AG10803 (cell line): ENCODE measurements around the gene NRARP.
"Not testable (repeated sequence)": the region's sequence is repeated elsewhere in the genome, so short reads cannot be mapped to it uniquely, and the experiment has no call there.

ENCODE experiments used
- DNase-seq: peaks from one replicate; pipeline ENCODE4 v3.0.0; 2010; ENCODE audit warnings: low read depth
- H3K4me3 ChIP-seq: 2 replicates; pipeline ENCODE4 v1.5.1; 2011; ENCODE audit warnings: mild to moderate bottlenecking, low read length, control low read depth
- CTCF ChIP-seq: conservative IDR thresholded peaks from 2 replicates; pipeline ENCODE4 v1.5.1; 2011; ENCODE audit warnings: mild to moderate bottlenecking, low read length, control low read depth, inconsistent platforms

NRARP gene

DNA sequence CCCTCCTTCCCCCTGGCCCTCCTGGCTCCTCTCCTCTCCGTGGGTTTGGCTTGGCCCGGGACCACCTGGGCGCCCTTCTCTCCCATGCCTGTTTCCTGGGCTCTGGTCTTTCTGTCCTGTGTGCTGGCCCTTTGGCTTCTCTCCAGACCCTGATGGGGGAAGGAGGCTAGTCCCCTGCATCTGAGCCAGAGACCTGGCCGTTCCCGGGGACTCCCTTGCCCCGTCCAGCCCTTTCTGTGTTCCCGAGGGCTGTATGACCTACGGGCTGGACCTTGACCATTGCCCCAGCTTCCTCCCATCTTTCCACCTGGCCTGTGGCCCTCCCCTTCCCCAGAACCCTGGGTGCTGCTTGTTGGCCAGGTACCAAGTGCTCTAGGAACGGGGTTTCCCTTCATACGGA lies 38.6 kb downstream of the NRARP start:
- no peak overlapping the region for H3K4me3 ChIP-seq
- TF ChIP-seq CTCF: no peak
- no peak for DNase-seq

DNA sequence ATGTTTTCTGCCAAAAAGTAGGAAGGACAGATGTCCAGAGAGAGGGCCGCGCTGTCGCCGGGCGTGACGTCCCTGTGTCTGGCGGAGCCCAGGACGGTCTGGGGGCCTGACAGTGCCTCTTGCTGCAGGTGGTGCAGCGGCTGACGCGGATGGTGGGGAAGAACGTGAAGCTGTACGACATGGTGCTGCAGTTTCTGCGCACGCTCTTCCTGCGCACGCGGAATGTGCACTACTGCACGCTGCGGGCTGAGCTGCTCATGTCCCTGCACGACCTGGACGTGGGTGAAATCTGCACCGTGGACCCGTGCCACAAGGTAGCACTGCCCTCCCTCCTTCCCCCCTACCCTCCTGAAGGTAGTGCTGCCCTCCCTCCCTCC lies 39.2 kb downstream of the NRARP start:
- no peak overlapping the region for H3K4me3 ChIP-seq
- TF ChIP-seq CTCF: no peak
- DNase-seq: no peak

- DNase-seq: peak; percentile 49
- H3K4me3 ChIP-seq: not testable (repeated sequence)
- peak; percentile 42 for TF ChIP-seq CTCF
Measured at GRCh38 chr9:137262173-137262908, 39.7 kb downstream of the NRARP start.

- TF ChIP-seq CTCF: no peak
- peak overlapping the region; percentile 91; the same call in 1 of the 2 replicates for H3K4me3 ChIP-seq
- DNase-seq: no peak
Measured at GRCh38 chr9:137256856-137257255, 45.2 kb downstream of the NRARP start.

DNA sequence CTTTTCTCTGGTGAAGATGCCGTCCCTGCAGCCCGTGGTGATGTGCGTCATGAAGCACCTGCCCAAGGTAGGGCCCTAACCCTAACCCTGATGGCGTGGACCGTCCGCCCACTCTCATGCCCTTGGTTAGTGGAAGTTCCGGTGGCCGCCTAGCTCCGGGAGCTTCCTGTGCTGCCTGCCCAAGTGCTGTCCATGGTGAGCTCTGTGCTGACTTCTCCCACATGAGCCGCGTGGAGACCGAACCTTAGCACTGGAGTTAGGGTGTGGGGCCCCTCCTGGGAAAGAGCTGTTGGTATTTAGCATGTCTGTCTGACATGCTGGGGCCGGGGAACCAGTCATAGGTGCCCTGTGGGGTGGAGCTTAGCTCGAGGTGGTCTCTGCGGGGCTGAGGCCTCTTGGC lies 45.7 kb downstream of the NRARP start:
- H3K4me3 ChIP-seq: peak overlapping the region; percentile 91
- no peak for DNase-seq
- no peak for TF ChIP-seq CTCF

DNA sequence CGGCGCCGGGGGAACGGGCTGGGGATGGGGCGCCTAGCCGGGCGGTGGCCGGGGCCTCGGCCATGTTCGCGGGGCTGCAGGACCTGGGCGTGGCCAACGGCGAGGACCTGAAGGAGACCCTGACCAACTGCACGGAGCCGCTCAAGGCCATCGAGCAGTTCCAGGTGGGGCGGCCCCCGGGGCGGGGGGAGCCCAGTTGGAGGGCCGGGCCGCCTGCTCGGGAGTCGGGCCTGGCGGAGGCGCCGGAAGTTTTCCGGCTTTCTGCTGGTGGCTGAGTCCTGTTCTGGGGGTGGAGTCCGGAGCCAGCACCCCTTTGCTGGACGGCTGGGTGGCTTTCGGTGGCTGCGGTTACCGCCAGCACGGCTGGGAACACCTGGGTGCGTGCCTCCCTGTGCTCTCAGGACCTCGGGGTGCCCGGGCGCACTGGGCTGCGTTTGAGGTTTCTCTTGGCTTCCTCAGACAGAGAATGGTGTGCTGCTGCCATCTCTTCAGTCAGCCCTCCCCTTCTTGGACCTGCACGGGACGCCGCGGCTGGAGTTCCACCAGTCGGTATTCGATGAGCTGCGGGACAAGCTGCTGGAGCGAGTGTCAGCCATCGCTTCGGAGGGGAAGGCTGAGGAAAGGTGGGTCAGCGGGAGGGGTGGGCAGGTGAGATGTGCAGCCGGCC lies 46.5 kb downstream of the NRARP start:
- H3K4me3 ChIP-seq: peak overlapping the region; percentile 91
- DNase-seq: peak; percentile 24
- no peak for TF ChIP-seq CTCF
